ENCODE measurements around the gene MTMR6.

MTMR6 gene

GRCh38 chr13:25225970-25226369, 61.3 kb downstream of the MTMR6 start:
- Histone ChIP-seq H3K9me3 (ENCODE audit: control extremely low read depth in 1 of 5, control insufficient read depth in 4 of 5, insufficient read depth in 2 of 5, low read depth in 1 of 5, low read length in 4 of 5) (no peaks in the 10 kb centered on the region), H3K27ac (ENCODE audit: insufficient read depth in 1 of 2, low read depth in 1 of 2, low read length in 2 of 2, poor library complexity in 1 of 2, severe bottlenecking in 2 of 2) (no peak overlapping the region), H3K27me3 (replicated peaks in 2 of 5; ENCODE audit: control insufficient read depth in 4 of 5, insufficient read depth in 5 of 5, low read length in 4 of 5) (peaks cover 0 to 39% (median 9%) of the 10 kb centered on the region in 5 experiments), H3K36me3 (ENCODE audit: control insufficient read depth in 4 of 4, insufficient read depth in 4 of 4, low read length in 3 of 4) (no peaks in the 10 kb centered on the region), H3K4me1 (ENCODE audit: control extremely low read depth in 1 of 4, control insufficient read depth in 4 of 4, insufficient read depth in 4 of 4, low read length in 3 of 4) (no peaks in the 10 kb centered on the region), H3K4me3 (ENCODE audit: control insufficient read depth in 1 of 7, extremely low read depth in 1 of 7, insufficient read depth in 4 of 7, low read depth in 2 of 7, low read length in 6 of 7) (no peak overlapping the region)
- WGBS (ENCODE audit: insufficient coverage): 97% methylated on average over 4 of the region's 4 CpGs
- DNase-seq: no peak
- ChIA-PET CTCF (no interaction called here), POLR2A (no interaction called here)

GRCh38 chr13:25224151-25224550, 63.1 kb downstream of the MTMR6 start:
- H3K27me3 ChIP-seq (replicated peaks in 2 of 5; ENCODE audit: control insufficient read depth in 4 of 5, insufficient read depth in 5 of 5, low read length in 4 of 5): peaks cover 0 to 38% (median 9%) of the 10 kb centered on the region in 5 experiments
- H3K4me3 ChIP-seq (ENCODE audit: control insufficient read depth in 1 of 7, extremely low read depth in 1 of 7, insufficient read depth in 4 of 7, low read depth in 2 of 7, low read length in 6 of 7): no peak overlapping the region
- 95% methylated on average over 8 of the region's 9 CpGs for WGBS (ENCODE audit: insufficient coverage)
- no peak for DNase-seq
- no peak overlapping the region for H3K27ac ChIP-seq (ENCODE audit: insufficient read depth in 1 of 2, low read depth in 1 of 2, low read length in 2 of 2, poor library complexity in 1 of 2, severe bottlenecking in 2 of 2)
- H3K36me3 ChIP-seq (ENCODE audit: control insufficient read depth in 4 of 4, insufficient read depth in 4 of 4, low read length in 3 of 4): no peaks in the 10 kb centered on the region
- ChIA-PET POLR2A (no interaction called here), CTCF (interaction anchor here (0.7 kb wide), 1 partner anchor 151 kb away, joined by 3 read pairs; no protein-coding TSS in a partner anchor)
- no peaks in the 10 kb centered on the region for H3K9me3 ChIP-seq (ENCODE audit: control extremely low read depth in 1 of 5, control insufficient read depth in 4 of 5, insufficient read depth in 2 of 5, low read depth in 1 of 5, low read length in 4 of 5)
- peaks cover 0 to 5% (median 2%) of the 10 kb centered on the region in 4 experiments for H3K4me1 ChIP-seq (ENCODE audit: control extremely low read depth in 1 of 4, control insufficient read depth in 4 of 4, insufficient read depth in 4 of 4, low read length in 3 of 4)

DNA sequence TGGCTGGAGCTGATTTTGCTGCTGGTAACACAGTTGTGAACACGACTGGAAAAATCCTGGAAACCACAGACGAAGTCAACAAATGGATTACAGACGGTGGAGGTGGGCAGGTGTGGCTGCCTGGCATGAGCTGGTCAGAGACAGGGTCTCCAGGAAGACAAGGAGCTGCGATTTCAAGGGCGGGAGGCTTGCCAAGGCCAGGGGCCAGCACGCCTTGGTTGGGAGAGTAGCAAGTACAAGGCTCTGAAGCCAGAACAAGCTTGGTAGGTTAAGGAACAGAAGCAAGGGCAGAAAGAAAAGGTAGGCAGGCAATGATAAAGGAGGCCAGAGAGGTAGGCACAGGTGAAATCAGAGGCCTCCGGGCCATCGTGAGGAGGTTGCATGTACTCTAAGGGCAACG, 64.5 kb downstream of the MTMR6 start:
- no peak overlapping the region for H3K27ac ChIP-seq (ENCODE audit: insufficient read depth in 1 of 2, low read depth in 1 of 2, low read length in 2 of 2, poor library complexity in 1 of 2, severe bottlenecking in 2 of 2)

DNA sequence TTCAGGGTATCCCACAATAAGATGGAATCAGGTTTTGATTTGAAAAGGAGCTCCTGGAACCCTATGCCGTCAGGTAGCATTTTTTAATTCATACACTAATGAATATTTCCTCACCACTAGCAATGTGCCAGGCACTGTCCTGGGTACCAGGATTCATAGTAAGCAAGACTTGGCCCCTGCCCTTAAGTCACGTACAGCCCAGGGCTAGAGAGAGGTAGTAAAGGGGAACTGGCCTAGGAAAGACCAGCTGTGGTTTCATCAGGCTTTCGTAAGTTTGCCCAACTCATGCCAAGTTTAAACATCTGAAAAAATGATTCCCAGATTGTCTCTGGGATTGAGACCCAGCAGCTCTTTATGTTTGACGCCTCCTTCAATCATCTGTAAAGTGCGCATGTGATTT, 69.3 kb downstream of the MTMR6 start:
- Histone ChIP-seq H3K27ac (ENCODE audit: insufficient read depth in 1 of 2, low read depth in 1 of 2, low read length in 2 of 2, poor library complexity in 1 of 2, severe bottlenecking in 2 of 2) (no peak overlapping the region), H3K36me3 (ENCODE audit: control insufficient read depth in 4 of 4, insufficient read depth in 4 of 4, low read length in 3 of 4) (no peaks in the 10 kb centered on the region), H3K27me3 (replicated peaks in 2 of 5; ENCODE audit: control insufficient read depth in 4 of 5, insufficient read depth in 5 of 5, low read length in 4 of 5) (peaks cover 0 to 41% (median 8%) of the 10 kb centered on the region in 5 experiments), H3K4me1 (ENCODE audit: control extremely low read depth in 1 of 4, control insufficient read depth in 4 of 4, insufficient read depth in 4 of 4, low read length in 3 of 4) (peaks cover 0 to 6% (median 2%) of the 10 kb centered on the region in 4 experiments), H3K4me3 (ENCODE audit: control insufficient read depth in 1 of 7, extremely low read depth in 1 of 7, insufficient read depth in 4 of 7, low read depth in 2 of 7, low read length in 6 of 7) (no peak overlapping the region), H3K9me3 (ENCODE audit: control extremely low read depth in 1 of 5, control insufficient read depth in 4 of 5, insufficient read depth in 2 of 5, low read depth in 1 of 5, low read length in 4 of 5) (no peaks in the 10 kb centered on the region)
- 61% methylated on average over 4 of the region's 5 CpGs for WGBS (ENCODE audit: insufficient coverage)
- CTCF ChIA-PET: interaction anchor here (1.2 to 1.8 kb wide), 2 partner anchors 11 to 12 kb away, joined by 3 to 5 read pairs; no protein-coding TSS in a partner anchor
- peak in 2 of 3 donors; percentile 24 to 27 for DNase-seq
- POLR2A ChIA-PET: no interaction called here

More for the DNA sequence above, 64.5 kb downstream of the MTMR6 start:
- H3K36me3 ChIP-seq (ENCODE audit: control insufficient read depth in 4 of 4, insufficient read depth in 4 of 4, low read length in 3 of 4): no peaks in the 10 kb centered on the region
- whole genome bisulfite sequencing (ENCODE audit: insufficient coverage): 97% methylated on average over 7 of the region's 9 CpGs
- POLR2A ChIA-PET: no interaction called here
- DNase-seq: no peak
- peaks cover 0 to 45% (median 11%) of the 10 kb centered on the region in 5 experiments for H3K27me3 ChIP-seq (replicated peaks in 2 of 5; ENCODE audit: control insufficient read depth in 4 of 5, insufficient read depth in 5 of 5, low read length in 4 of 5)
- peaks cover 0 to 6% (median 2%) of the 10 kb centered on the region in 4 experiments for H3K4me1 ChIP-seq (ENCODE audit: control extremely low read depth in 1 of 4, control insufficient read depth in 4 of 4, insufficient read depth in 4 of 4, low read length in 3 of 4)
- no peak overlapping the region for H3K4me3 ChIP-seq (ENCODE audit: control insufficient read depth in 1 of 7, extremely low read depth in 1 of 7, insufficient read depth in 4 of 7, low read depth in 2 of 7, low read length in 6 of 7)
- CTCF ChIA-PET: no interaction called here
- H3K9me3 ChIP-seq (ENCODE audit: control extremely low read depth in 1 of 5, control insufficient read depth in 4 of 5, insufficient read depth in 2 of 5, low read depth in 1 of 5, low read length in 4 of 5): no peaks in the 10 kb centered on the region

DNA sequence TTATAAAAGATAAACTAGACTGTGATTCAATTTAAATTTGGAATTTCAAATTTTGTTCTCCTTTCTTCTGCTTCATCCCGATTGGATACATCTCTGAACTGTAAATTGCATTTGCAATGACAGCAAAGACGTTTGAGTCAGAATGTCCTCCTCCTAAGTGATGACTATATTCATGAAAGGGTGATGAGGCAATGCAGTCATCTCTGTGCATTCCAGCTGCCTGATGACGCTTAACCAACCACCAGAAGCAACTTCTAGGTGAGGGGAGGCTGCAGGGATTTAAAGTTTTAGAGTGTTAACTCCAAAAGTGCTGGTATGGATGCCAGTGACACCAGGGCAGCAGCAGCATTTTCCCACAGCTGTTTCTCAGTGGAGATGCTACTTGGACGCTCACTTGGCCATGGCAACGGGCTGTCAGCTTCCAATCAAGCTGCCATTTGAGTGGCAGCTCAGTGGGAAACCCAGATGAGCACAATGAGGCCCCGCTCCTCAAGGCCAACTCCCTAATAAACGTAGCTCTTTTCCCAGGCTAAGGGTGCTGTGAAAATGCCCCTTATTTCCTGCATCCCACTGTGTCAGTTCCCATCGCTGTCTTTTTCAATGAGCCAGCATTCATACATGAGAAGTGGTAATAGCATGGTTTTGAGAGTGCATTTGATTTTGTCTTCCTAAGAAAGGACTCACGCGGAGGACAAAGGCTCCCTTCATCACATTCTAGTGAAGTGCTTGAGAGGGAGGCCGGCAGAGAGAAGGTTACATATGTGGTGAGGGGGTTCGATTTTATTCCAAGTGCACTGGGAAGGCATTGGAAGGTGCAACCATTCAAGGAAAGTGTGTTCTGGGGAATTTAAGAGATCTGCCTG, 70.0 kb downstream of the MTMR6 start:
- DNase-seq: no peak
- ChIA-PET POLR2A (no interaction called here), CTCF (interaction anchor here (1.2 to 1.8 kb wide), 2 partner anchors 10 to 13 kb away, joined by 3 to 5 read pairs; no protein-coding TSS in a partner anchor)
- Histone ChIP-seq H3K4me1 (ENCODE audit: control extremely low read depth in 1 of 4, control insufficient read depth in 4 of 4, insufficient read depth in 4 of 4, low read length in 3 of 4) (peaks cover 0 to 6% (median 2%) of the 10 kb centered on the region in 4 experiments), H3K36me3 (ENCODE audit: control insufficient read depth in 4 of 4, insufficient read depth in 4 of 4, low read length in 3 of 4) (no peaks in the 10 kb centered on the region), H3K27me3 (replicated peaks in 2 of 5; ENCODE audit: control insufficient read depth in 4 of 5, insufficient read depth in 5 of 5, low read length in 4 of 5) (peaks cover 0 to 36% (median 8%) of the 10 kb centered on the region in 5 experiments), H3K27ac (ENCODE audit: insufficient read depth in 1 of 2, low read depth in 1 of 2, low read length in 2 of 2, poor library complexity in 1 of 2, severe bottlenecking in 2 of 2) (no peak overlapping the region), H3K4me3 (ENCODE audit: control insufficient read depth in 1 of 7, extremely low read depth in 1 of 7, insufficient read depth in 4 of 7, low read depth in 2 of 7, low read length in 6 of 7) (no peak overlapping the region), H3K9me3 (ENCODE audit: control extremely low read depth in 1 of 5, control insufficient read depth in 4 of 5, insufficient read depth in 2 of 5, low read depth in 1 of 5, low read length in 4 of 5) (no peaks in the 10 kb centered on the region)
- 88% methylated on average over 9 of the region's 12 CpGs for WGBS (ENCODE audit: insufficient coverage)

DNA sequence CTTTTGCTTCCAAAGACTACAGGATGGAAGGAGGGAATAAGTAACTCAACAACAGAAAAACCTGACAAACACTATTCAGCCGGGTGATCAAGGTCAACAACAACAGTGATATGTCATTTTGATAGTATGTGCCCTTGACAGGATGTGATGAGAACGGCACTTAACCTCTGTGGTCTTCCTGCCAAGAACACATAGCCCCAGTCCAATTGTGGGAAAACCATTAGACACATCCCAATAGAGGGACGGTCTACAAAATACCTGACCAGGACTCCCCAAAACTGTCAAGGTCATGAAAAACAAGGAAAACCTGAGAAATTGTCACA, 72.1 kb downstream of the MTMR6 start:
- ChIA-PET CTCF (no interaction called here), POLR2A (no interaction called here)
- Histone ChIP-seq H3K4me1 (ENCODE audit: control extremely low read depth in 1 of 4, control insufficient read depth in 4 of 4, insufficient read depth in 4 of 4, low read length in 3 of 4) (peaks cover 0 to 6% (median 2%) of the 10 kb centered on the region in 4 experiments), H3K4me3 (ENCODE audit: control insufficient read depth in 1 of 7, extremely low read depth in 1 of 7, insufficient read depth in 4 of 7, low read depth in 2 of 7, low read length in 6 of 7) (no peak overlapping the region), H3K27me3 (replicated peaks in 2 of 5; ENCODE audit: control insufficient read depth in 4 of 5, insufficient read depth in 5 of 5, low read length in 4 of 5) (peaks cover 0 to 32% (median 10%) of the 10 kb centered on the region in 5 experiments), H3K36me3 (ENCODE audit: control insufficient read depth in 4 of 4, insufficient read depth in 4 of 4, low read length in 3 of 4) (no peaks in the 10 kb centered on the region), H3K27ac (ENCODE audit: insufficient read depth in 1 of 2, low read depth in 1 of 2, low read length in 2 of 2, poor library complexity in 1 of 2, severe bottlenecking in 2 of 2) (no peak overlapping the region), H3K9me3 (ENCODE audit: control extremely low read depth in 1 of 5, control insufficient read depth in 4 of 5, insufficient read depth in 2 of 5, low read depth in 1 of 5, low read length in 4 of 5) (no peaks in the 10 kb centered on the region)
- no CpG with 5 or more reads among the region's 3 CpGs for WGBS (ENCODE audit: insufficient coverage)
- DNase-seq: no peak

GRCh38 chr13:25214491-25215252, 72.6 kb downstream of the MTMR6 start:
- Histone ChIP-seq H3K36me3 (ENCODE audit: control insufficient read depth in 4 of 4, insufficient read depth in 4 of 4, low read length in 3 of 4) (no peaks in the 10 kb centered on the region), H3K27me3 (replicated peaks in 2 of 5; ENCODE audit: control insufficient read depth in 4 of 5, insufficient read depth in 5 of 5, low read length in 4 of 5) (peaks cover 0 to 35% (median 10%) of the 10 kb centered on the region in 5 experiments), H3K27ac (ENCODE audit: insufficient read depth in 1 of 2, low read depth in 1 of 2, low read length in 2 of 2, poor library complexity in 1 of 2, severe bottlenecking in 2 of 2) (no peak overlapping the region), H3K4me3 (ENCODE audit: control insufficient read depth in 1 of 7, extremely low read depth in 1 of 7, insufficient read depth in 4 of 7, low read depth in 2 of 7, low read length in 6 of 7) (no peak overlapping the region), H3K9me3 (ENCODE audit: control extremely low read depth in 1 of 5, control insufficient read depth in 4 of 5, insufficient read depth in 2 of 5, low read depth in 1 of 5, low read length in 4 of 5) (no peaks in the 10 kb centered on the region), H3K4me1 (ENCODE audit: control extremely low read depth in 1 of 4, control insufficient read depth in 4 of 4, insufficient read depth in 4 of 4, low read length in 3 of 4) (peaks cover 0 to 3% (median under 1%) of the 10 kb centered on the region in 4 experiments)
- WGBS (ENCODE audit: insufficient coverage): 69% methylated on average over 4 of the region's 6 CpGs
- POLR2A ChIA-PET: no interaction called here
- CTCF ChIA-PET: no interaction called here
- no peak for DNase-seq
